Keratinocyte (primary cell): ENCODE data around the gene ZSWIM2.

Experiments used
- CTCF ChIP-seq, 3 experiments: IDR thresholded peaks in 1 of 3; conservative IDR thresholded peaks in 1 of 3; optimal IDR thresholded peaks in 1 of 3; 2 replicates in 2 of 3; 3 replicates in 1 of 3; pipeline versions ENCODE3 to v1.5.1; 2011; ENCODE audit warnings: low read length in 3 of 3, mild to moderate bottlenecking in 3 of 3, moderate library complexity in 2 of 3, control low read depth in 1 of 3, inconsistent platforms in 1 of 3; ENCODE audit not compliant: insufficient read depth in 2 of 3; ENCODE audit errors: extremely low read depth in 1 of 3
- EZH2 ChIP-seq: IDR thresholded peaks from one replicate; pipeline ENCODE4 v1.6.1; 2012; ENCODE audit warnings: inconsistent platforms, mild to moderate bottlenecking, low read length, moderate library complexity

GRCh38 chr2:186889101-186889879, 40.3 kb upstream of the ZSWIM2 start:
- TF ChIP-seq EZH2 (no peak), CTCF (optimal IDR thresholded peaks at IDR 0.05 in 1 of 3, IDR thresholded peaks at IDR 0.05 in 1 of 3, conservative IDR thresholded peaks at IDR 0.05 in 1 of 3; ENCODE audit: extremely low read depth in 1 of 3, insufficient read depth in 2 of 3, low read length in 3 of 3) (no peak)
